ENCODE measurements around the gene PRF1.

PRF1 gene

GRCh38 chr10:70589762-70590654, 12.5 kb downstream of the PRF1 start:
- no peak for DNase-seq (ENCODE audit: low spot score)
- TF ChIP-seq CTCF (IDR thresholded peaks at IDR 0.05; ENCODE audit: extremely low read depth, missing control alignments): no peak

GRCh38 chr10:70588859-70589570, 13.5 kb downstream of the PRF1 start:
- TF ChIP-seq CTCF (IDR thresholded peaks at IDR 0.05; ENCODE audit: extremely low read depth, missing control alignments): no peak
- DNase-seq (ENCODE audit: low spot score): no peak

- TF ChIP-seq CTCF (IDR thresholded peaks at IDR 0.05; ENCODE audit: extremely low read depth, missing control alignments): no peak
- no peak for DNase-seq (ENCODE audit: low spot score)
These were observed 14.3 kb downstream of the PRF1 start for GRCh38 chr10:70588255-70588654.

- TF ChIP-seq CTCF (IDR thresholded peaks at IDR 0.05; ENCODE audit: extremely low read depth, missing control alignments): no peak
- DNase-seq (ENCODE audit: low spot score): no peak
These were observed 15.4 kb downstream of the PRF1 start for GRCh38 chr10:70587045-70587658.

GRCh38 chr10:70586348-70586930, 16.1 kb downstream of the PRF1 start:
- TF ChIP-seq CTCF (IDR thresholded peaks at IDR 0.05; ENCODE audit: extremely low read depth, missing control alignments): no peak
- no peak for DNase-seq (ENCODE audit: low spot score)

- no peak for DNase-seq (ENCODE audit: low spot score)
- no peak for TF ChIP-seq CTCF (IDR thresholded peaks at IDR 0.05; ENCODE audit: extremely low read depth, missing control alignments)
These were observed 16.9 kb downstream of the PRF1 start for GRCh38 chr10:70585578-70586169.

Data from GM20000 (cell line).